ENCODE data around the gene ERCC2. TPM values are rescaled to one million over a fixed set of nuclear protein-coding genes. Genes with fewer than 3 reads are reported as not detected.

Gene ERCC2
- total RNA-seq, 1 experiment from 2014 or later: 27.8 TPM

DNA sequence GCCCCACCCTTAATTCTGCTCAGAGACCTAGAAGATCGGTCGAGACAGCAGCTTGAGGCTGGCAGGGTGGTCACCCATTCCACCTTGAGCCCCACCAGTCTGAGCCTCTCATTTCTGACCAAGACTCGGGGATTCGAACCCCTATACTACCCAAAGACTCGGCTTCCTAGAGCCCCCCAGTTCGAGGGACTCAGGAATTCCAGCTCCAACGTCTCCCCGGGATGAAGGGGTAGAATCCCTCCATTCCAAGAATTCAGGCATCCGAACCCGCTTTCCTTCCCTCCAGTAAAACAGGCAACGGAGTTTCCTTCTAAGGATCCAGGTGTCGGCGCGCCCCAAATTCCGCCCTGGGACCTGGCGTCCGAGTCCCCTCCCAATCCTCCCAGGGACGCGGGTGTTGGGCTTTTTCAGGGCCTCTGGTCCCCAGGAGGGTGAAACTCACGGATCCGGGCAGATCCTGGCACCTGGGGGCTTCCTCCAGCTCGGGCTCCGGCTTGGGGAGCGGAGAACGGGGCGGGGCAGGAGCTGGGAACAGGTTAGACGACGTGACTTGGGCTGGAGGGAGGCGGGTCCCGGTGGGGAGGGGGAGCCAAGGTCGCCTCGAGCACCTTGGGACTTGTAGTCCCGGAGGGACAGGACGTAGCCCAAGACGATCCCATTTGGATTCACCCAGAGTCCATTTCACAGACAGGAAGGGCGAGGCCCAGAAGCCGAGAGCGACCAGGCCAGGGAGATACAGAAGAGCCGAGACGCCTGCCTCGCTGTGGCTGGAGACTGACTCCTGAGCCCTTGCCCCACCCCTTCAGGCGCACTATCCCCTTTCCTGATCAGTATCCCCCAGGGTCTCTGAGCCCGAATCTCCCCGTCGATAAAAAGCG lies 34.4 kb upstream of the ERCC2 start, which contains the start of gene PPP1R13L:
Gene PPP1R13L, minus strand, starts transcription at position 513 of the 878 bp plus-strand sequence. CDS start 6,751 bp downstream, outside the sequence.
- ChIA-PET POLR2A (interaction anchor here (0.6 to 6.6 kb wide), 22 partner anchors 10 to 374 kb away, joined by 3 to 82 read pairs (median 4); partner anchors contain the start of genes ERCC1, FOSB, OPA3 and VASP), CTCF (interaction anchor here (0.6 to 2.7 kb wide), 9 partner anchors 14 to 237 kb away, joined by 3 to 11 read pairs (median 5); partner anchors contain the start of gene FOSB)
- Mint-ChIP-seq H3K27me3 (ENCODE audit: insufficient read depth, unreplicated experiment) (no peaks in the 10 kb centered on the region), H3K4me1 (ENCODE audit: insufficient read depth, unreplicated experiment) (peaks cover 25% of the 10 kb centered on the region), H3K36me3 (ENCODE audit: insufficient read depth, unreplicated experiment) (peaks cover 29% of the 10 kb centered on the region), H3K9me3 (ENCODE audit: unreplicated experiment) (no peaks in the 10 kb centered on the region), H3K4me3 (ENCODE audit: unreplicated experiment) (peak within 1 kb of the TSS; percentile 96), H3K27ac (ENCODE audit: low read depth, unreplicated experiment) (peak within 1 kb of the TSS; percentile 96)
- BruUV-seq (replicated peaks): TSS peak; percentile 46
- DNase-seq (ENCODE audit: unreplicated experiment): peak; percentile 96
- intact Hi-C loops (cut with micrococcal nuclease): loop anchor here (1.0 to 2.0 kb wide), 2 partner anchors 19 to 28 kb away; partner anchors contain the start of gene ERCC1
- no peak for TF ChIP-seq CTCF (IDR thresholded peaks at IDR 0.05; ENCODE audit: unreplicated experiment)

- no peaks in the 10 kb centered on the region for H3K9me3 Mint-ChIP-seq (ENCODE audit: unreplicated experiment)
- H3K27ac Mint-ChIP-seq (ENCODE audit: low read depth, unreplicated experiment): peak overlapping the region; percentile 96
- H3K4me3 Mint-ChIP-seq (ENCODE audit: unreplicated experiment): peak overlapping the region; percentile 96
- no peaks in the 10 kb centered on the region for H3K27me3 Mint-ChIP-seq (ENCODE audit: insufficient read depth, unreplicated experiment)
- ChIA-PET POLR2A (interaction anchor here (0.6 to 6.6 kb wide), 24 partner anchors 11 to 368 kb away, joined by 3 to 82 read pairs (median 4); partner anchors contain the start of genes ERCC1, FOSB, OPA3 and VASP), CTCF (interaction anchor here (0.6 to 2.7 kb wide), 12 partner anchors 13 to 245 kb away, joined by 3 to 11 read pairs (median 3); partner anchors contain the start of gene FOSB)
- peaks cover 21% of the 10 kb centered on the region for H3K4me1 Mint-ChIP-seq (ENCODE audit: insufficient read depth, unreplicated experiment)
- BruUV-seq (replicated peaks): no TSS peak
- intact Hi-C loops (cut with micrococcal nuclease): loop anchor here (2.0 kb wide), 1 partner anchor 27 kb away; no protein-coding TSS in a partner anchor
- peak; percentile 74 for TF ChIP-seq CTCF (IDR thresholded peaks at IDR 0.05; ENCODE audit: unreplicated experiment)
- DNase-seq (ENCODE audit: unreplicated experiment): peak; percentile 76
- H3K36me3 Mint-ChIP-seq (ENCODE audit: insufficient read depth, unreplicated experiment): peaks cover 23% of the 10 kb centered on the region
Measured at GRCh38 chr19:45403781-45404556, 33.6 kb upstream of the ERCC2 start.

- intact Hi-C loops (cut with micrococcal nuclease): no loop called here
Measured at GRCh38 chr19:45403272-45403671, 32.9 kb upstream of the ERCC2 start.

More at GRCh38 chr19:45403272-45403671, 32.9 kb upstream of the ERCC2 start:
- TF ChIP-seq CTCF (IDR thresholded peaks at IDR 0.05; ENCODE audit: unreplicated experiment): no peak
- H3K9me3 Mint-ChIP-seq (ENCODE audit: unreplicated experiment): no peaks in the 10 kb centered on the region
- H3K4me3 Mint-ChIP-seq (ENCODE audit: unreplicated experiment): peak overlapping the region; percentile 96
- peak overlapping the region; percentile 96 for H3K27ac Mint-ChIP-seq (ENCODE audit: low read depth, unreplicated experiment)
- peaks cover 23% of the 10 kb centered on the region for H3K36me3 Mint-ChIP-seq (ENCODE audit: insufficient read depth, unreplicated experiment)
- CTCF ChIA-PET: interaction anchor here (0.5 to 2.9 kb wide), 13 partner anchors 9 to 246 kb away, joined by 3 to 12 read pairs (median 4); partner anchors contain the start of genes BLOC1S3 and FOSB
- no peak for DNase-seq (ENCODE audit: unreplicated experiment)
- POLR2A ChIA-PET: interaction anchor here (0.7 to 6.6 kb wide), 17 partner anchors 12 to 313 kb away, joined by 3 to 82 read pairs (median 6); partner anchors contain the start of genes ERCC1, FOSB and TRAPPC6A
- no peaks in the 10 kb centered on the region for H3K27me3 Mint-ChIP-seq (ENCODE audit: insufficient read depth, unreplicated experiment)
- BruUV-seq (replicated peaks): no TSS peak
- H3K4me1 Mint-ChIP-seq (ENCODE audit: insufficient read depth, unreplicated experiment): peaks cover 14% of the 10 kb centered on the region

Data from MCF 10A (cell line).